OCI-LY1 (cell line): Measurements from ENCODE around the gene C4BPB.

Experiments
- H2AFZ ChIP-seq: fragments of 200-600 bp; sonication (generic), shearing (Covaris generic); 2 replicates; pipeline ENCODE4 v1.6.0; 2014; ENCODE audit warnings: antibody characterized with exemption, mild to moderate bottlenecking, low read length
- H3F3A ChIP-seq: fragments of 200-600 bp; sonication (generic), shearing (Covaris generic); 2 replicates; pipeline ENCODE4 v1.6.0; 2014; ENCODE audit warnings: mild to moderate bottlenecking, antibody characterized with exemption, low read length, moderate library complexity; ENCODE audit not compliant: insufficient read depth
- H3K27ac ChIP-seq: fragments of 200-600 bp; sonication (generic); 2 replicates; pipeline ENCODE4 v1.5.1; 2014; ENCODE audit warnings: low read length, mixed run types, mild to moderate bottlenecking, low read depth; ENCODE audit not compliant: poor library complexity, severe bottlenecking
- H3K27me3 ChIP-seq: fragments of 200-600 bp; sonication (generic); 2 replicates; pipeline ENCODE4 v1.6.0; 2014; ENCODE audit warnings: antibody characterized with exemption, mild to moderate bottlenecking, low read length, moderate library complexity; ENCODE audit not compliant: insufficient read depth
- H3K36me3 ChIP-seq: fragments of 200-600 bp; sonication (generic); 2 replicates; pipeline ENCODE4 v1.6.1; 2014; ENCODE audit warnings: mild to moderate bottlenecking, antibody characterized with exemption, low read length, moderate library complexity, mixed read lengths; ENCODE audit not compliant: insufficient read depth
- H3K4me1 ChIP-seq: fragments of 200-600 bp; sonication (generic); 2 replicates; pipeline ENCODE4 v1.5.1; 2014; ENCODE audit warnings: mild to moderate bottlenecking, low read length, moderate library complexity; ENCODE audit not compliant: insufficient read depth, severe bottlenecking
- H3K4me2 ChIP-seq: fragments of 200-600 bp; sonication (generic), shearing (Covaris generic); 2 replicates; pipeline ENCODE4 v1.6.1; 2014; ENCODE audit warnings: low read length
- H3K4me3 ChIP-seq: fragments of 200-600 bp; sonication (generic); 2 replicates; pipeline ENCODE4 v1.5.1; 2014; ENCODE audit warnings: low read length, low read depth, mild to moderate bottlenecking, mixed read lengths; ENCODE audit not compliant: poor library complexity, severe bottlenecking
- H3K79me2 ChIP-seq: fragments of 200-600 bp; shearing (Covaris generic); 2 replicates; pipeline ENCODE4 v1.6.1; 2016; ENCODE audit warnings: mixed run types, low read length, mixed read lengths; ENCODE audit not compliant: insufficient read depth
- H3K9ac ChIP-seq: fragments of 200-600 bp; sonication (generic), shearing (Covaris generic); 2 replicates; pipeline ENCODE4 v1.6.1; 2014; ENCODE audit warnings: mild to moderate bottlenecking, low read length, mixed read lengths
- H3K9me2 ChIP-seq: fragments of 200-600 bp; sonication (generic), shearing (Covaris generic); 2 replicates; pipeline ENCODE4 v1.6.1; 2014; ENCODE audit warnings: low read depth, mild to moderate bottlenecking, low read length, mixed read lengths
- H3K9me3 ChIP-seq: fragments of 200-600 bp; shearing (Covaris generic); 2 replicates; pipeline ENCODE4 v1.6.1; 2014; ENCODE audit warnings: low read length, mixed read lengths
- H4K20me1 ChIP-seq: fragments of 200-600 bp; sonication (generic), shearing (Covaris generic); 2 replicates; pipeline ENCODE4 v1.6.0; 2016; ENCODE audit warnings: mild to moderate bottlenecking, low read length; ENCODE audit not compliant: insufficient read depth
- CTCF ChIP-seq: fragments of 200-600 bp; sonication (generic), shearing (Covaris generic); IDR thresholded peaks from 2 replicates; pipeline ENCODE4 v1.5.1; 2017; ENCODE audit warnings: mild to moderate bottlenecking, antibody characterized with exemption, low read length, moderate library complexity, mixed read lengths
- EZH2 ChIP-seq: fragments of 200-600 bp; sonication (generic), shearing (Covaris generic); IDR thresholded peaks from 2 replicates; pipeline ENCODE4 v1.8.0; 2017; ENCODE audit warnings: borderline replicate concordance, mixed run types, mild to moderate bottlenecking, antibody characterized with exemption, low read length, moderate library complexity, mixed read lengths

The C4BPB gene

GRCh38 chr1:207124389-207124788 is 35.7 kb downstream of the C4BPB start:
- H3F3A ChIP-seq = no peaks in the 10 kb centered on the region
- H3K27me3 ChIP-seq = no peaks in the 10 kb centered on the region
- no peaks in the 10 kb centered on the region for H3K9me2 ChIP-seq
- no peak overlapping the region for H3K4me3 ChIP-seq
- no peak overlapping the region for H3K9ac ChIP-seq
- H3K79me2 ChIP-seq = no peaks in the 10 kb centered on the region
- H3K27ac ChIP-seq = no peak overlapping the region
- H2AFZ ChIP-seq = no peak overlapping the region
- no peaks in the 10 kb centered on the region for H3K4me1 ChIP-seq
- no peaks in the 10 kb centered on the region for H4K20me1 ChIP-seq
- H3K36me3 ChIP-seq = no peaks in the 10 kb centered on the region; the same call in 1 of the 2 replicates
- no peak for TF ChIP-seq CTCF
- no peak for TF ChIP-seq EZH2
- H3K4me2 ChIP-seq = no peak overlapping the region
- peaks cover 3% of the 10 kb centered on the region; the same call in 1 of the 2 replicates for H3K9me3 ChIP-seq

GRCh38 chr1:207128336-207128921 is 39.8 kb downstream of the C4BPB start:
- H3K9ac ChIP-seq = no peak overlapping the region
- H3K79me2 ChIP-seq = no peaks in the 10 kb centered on the region
- no peaks in the 10 kb centered on the region for H3K27me3 ChIP-seq
- TF ChIP-seq EZH2 (no peak), CTCF (no peak)
- H3K4me3 ChIP-seq = no peak overlapping the region
- no peaks in the 10 kb centered on the region for H4K20me1 ChIP-seq
- H3K9me2 ChIP-seq = no peaks in the 10 kb centered on the region
- peaks cover 3% of the 10 kb centered on the region; the same call in 1 of the 2 replicates for H3K9me3 ChIP-seq
- H2AFZ ChIP-seq = no peak overlapping the region
- no peak overlapping the region for H3K4me2 ChIP-seq
- no peaks in the 10 kb centered on the region for H3F3A ChIP-seq
- H3K4me1 ChIP-seq = no peaks in the 10 kb centered on the region
- no peaks in the 10 kb centered on the region; the same call in 1 of the 2 replicates for H3K36me3 ChIP-seq
- no peak overlapping the region for H3K27ac ChIP-seq

DNA sequence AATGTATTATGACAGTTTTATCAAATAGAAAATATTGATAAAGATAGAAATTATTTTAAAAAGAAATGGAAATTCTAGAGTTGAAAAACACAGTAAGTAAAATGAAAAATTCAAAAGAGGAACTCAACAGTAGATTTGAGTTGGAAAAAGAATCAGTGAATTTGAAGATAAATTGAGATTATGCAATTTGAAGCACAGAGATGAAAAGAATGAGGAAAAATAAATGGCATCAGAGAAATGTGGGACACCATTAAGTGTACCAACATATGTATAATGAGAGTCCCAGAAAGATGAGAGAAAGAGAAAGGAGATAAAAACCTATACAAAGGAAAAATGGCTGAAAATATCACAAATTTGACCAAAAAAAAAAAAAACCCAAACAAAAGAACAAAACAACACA is 40.4 kb downstream of the C4BPB start:
- Histone ChIP-seq H3K27ac (no peak overlapping the region), H3K4me1 (no peaks in the 10 kb centered on the region), H3K9me3 (peaks cover 3% of the 10 kb centered on the region; the same call in 1 of the 2 replicates)

More for the DNA sequence above, 40.4 kb downstream of the C4BPB start:
- Histone ChIP-seq H2AFZ (no peak overlapping the region), H3F3A (no peaks in the 10 kb centered on the region), H3K4me3 (no peak overlapping the region), H3K9ac (no peak overlapping the region), H3K36me3 (no peaks in the 10 kb centered on the region; the same call in 1 of the 2 replicates), H3K27me3 (no peaks in the 10 kb centered on the region), H3K79me2 (no peaks in the 10 kb centered on the region), H3K9me2 (no peaks in the 10 kb centered on the region), H3K4me2 (no peak overlapping the region), H4K20me1 (no peaks in the 10 kb centered on the region)
- TF ChIP-seq CTCF (no peak), EZH2 (no peak)
